ENCODE results near the gene BRAT1.

Gene BRAT1

GRCh38 chr7:2558629-2559282 lies 3.4 kb upstream of the BRAT1 start, which contains the start of gene IQCE:
Gene IQCE, plus strand, starts transcription at chr7:2558979. Its CDS starts 203 bp downstream, at chr7:2559182.
- Histone ChIP-seq H3K4me1 (ENCODE audit: low read length) (peaks cover 17% of the 10 kb centered on the region), H3K27ac (ENCODE audit: low read length) (peak within 1 kb of the TSS; percentile 70; the same call in 1 of the 2 replicates), H3F3A (ENCODE audit: insufficient read depth, low read length) (peaks cover 15% of the 10 kb centered on the region; the same call in 1 of the 2 replicates), H3K79me2 (ENCODE audit: low read length) (peaks cover 36% of the 10 kb centered on the region), H3K27me3 (replicated peaks; ENCODE audit: insufficient read depth, low read length) (no peaks in the 10 kb centered on the region), H4K20me1 (ENCODE audit: insufficient read depth, low read length) (no peaks in the 10 kb centered on the region), H2AFZ (ENCODE audit: low read length) (peak within 1 kb of the TSS; percentile 97), H3K9ac (ENCODE audit: low read length) (peak within 1 kb of the TSS; percentile 69), H3K9me2 (replicated peaks; ENCODE audit: insufficient read depth, low read length) (no peaks in the 10 kb centered on the region), H3K4me2 (ENCODE audit: low read depth, low read length) (peak within 1 kb of the TSS; percentile 92), H3K4me3 (ENCODE audit: low read length) (peak within 1 kb of the TSS; percentile 99), H3K9me3 (replicated peaks; ENCODE audit: insufficient read depth, low read length) (no peaks in the 10 kb centered on the region), H3K36me3 (replicated peaks; ENCODE audit: insufficient read depth, low read length) (no peaks in the 10 kb centered on the region)
- TF ChIP-seq EZH2 (optimal IDR thresholded peaks at IDR 0.05; ENCODE audit: low read depth, low read length) (no peak), EZH2phosphoT487 (IDR thresholded peaks at IDR 0.05; ENCODE audit: low read length) (no peak)
- TF ChIP-seq, protein P1, sequence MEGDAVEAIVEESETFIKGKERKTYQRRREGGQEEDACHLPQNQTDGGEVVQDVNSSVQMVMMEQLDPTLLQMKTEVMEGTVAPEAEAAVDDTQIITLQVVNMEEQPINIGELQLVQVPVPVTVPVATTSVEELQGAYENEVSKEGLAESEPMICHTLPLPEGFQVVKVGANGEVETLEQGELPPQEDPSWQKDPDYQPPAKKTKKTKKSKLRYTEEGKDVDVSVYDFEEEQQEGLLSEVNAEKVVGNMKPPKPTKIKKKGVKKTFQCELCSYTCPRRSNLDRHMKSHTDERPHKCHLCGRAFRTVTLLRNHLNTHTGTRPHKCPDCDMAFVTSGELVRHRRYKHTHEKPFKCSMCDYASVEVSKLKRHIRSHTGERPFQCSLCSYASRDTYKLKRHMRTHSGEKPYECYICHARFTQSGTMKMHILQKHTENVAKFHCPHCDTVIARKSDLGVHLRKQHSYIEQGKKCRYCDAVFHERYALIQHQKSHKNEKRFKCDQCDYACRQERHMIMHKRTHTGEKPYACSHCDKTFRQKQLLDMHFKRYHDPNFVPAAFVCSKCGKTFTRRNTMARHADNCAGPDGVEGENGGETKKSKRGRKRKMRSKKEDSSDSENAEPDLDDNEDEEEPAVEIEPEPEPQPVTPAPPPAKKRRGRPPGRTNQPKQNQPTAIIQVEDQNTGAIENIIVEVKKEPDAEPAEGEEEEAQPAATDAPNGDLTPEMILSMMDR (IDR thresholded peaks at IDR 0.05; ENCODE audit: low read length): no peak
- peak; percentile 94 for DNase-seq

GRCh38 chr7:2554661-2555111 lies 638 bp downstream of the BRAT1 start:
- H3K4me3 ChIP-seq (ENCODE audit: low read length): peak overlapping the region; percentile 86
- DNase-seq: no peak
- no peaks in the 10 kb centered on the region for H3K9me3 ChIP-seq (replicated peaks; ENCODE audit: insufficient read depth, low read length)
- TF ChIP-seq, protein P1 (IDR thresholded peaks at IDR 0.05; ENCODE audit: low read length): no peak
- no peak for TF ChIP-seq EZH2 (optimal IDR thresholded peaks at IDR 0.05; ENCODE audit: low read depth, low read length)
- TF ChIP-seq EZH2phosphoT487 (IDR thresholded peaks at IDR 0.05; ENCODE audit: low read length): no peak
- H2AFZ ChIP-seq (ENCODE audit: low read length): peak overlapping the region; percentile 98; the same call in 1 of the 2 replicates
- H3K9ac ChIP-seq (ENCODE audit: low read length): peak overlapping the region; percentile 100
- H3K27ac ChIP-seq (ENCODE audit: low read length): no peak overlapping the region
- no peaks in the 10 kb centered on the region for H4K20me1 ChIP-seq (ENCODE audit: insufficient read depth, low read length)
- H3K79me2 ChIP-seq (ENCODE audit: low read length): peaks cover 29% of the 10 kb centered on the region
- H3F3A ChIP-seq (ENCODE audit: insufficient read depth, low read length): peaks cover 10% of the 10 kb centered on the region; the same call in 1 of the 2 replicates
- peak overlapping the region; percentile 81 for H3K4me2 ChIP-seq (ENCODE audit: low read depth, low read length)
- H3K27me3 ChIP-seq (replicated peaks; ENCODE audit: insufficient read depth, low read length): no peaks in the 10 kb centered on the region
- H3K9me2 ChIP-seq (replicated peaks; ENCODE audit: insufficient read depth, low read length): no peaks in the 10 kb centered on the region
- peaks cover 11% of the 10 kb centered on the region; the same call in 1 of the 2 replicates for H3K4me1 ChIP-seq (ENCODE audit: low read length)
- H3K36me3 ChIP-seq (replicated peaks; ENCODE audit: insufficient read depth, low read length): no peaks in the 10 kb centered on the region

GRCh38 chr7:2553831-2554581 lies 1.3 kb downstream of the BRAT1 start:
- DNase-seq: no peak
- Histone ChIP-seq H3K9ac (ENCODE audit: low read length) (peak overlapping the region; percentile 100; the same call in 1 of the 2 replicates), H3K27ac (ENCODE audit: low read length) (no peak overlapping the region)

More at GRCh38 chr7:2553831-2554581, 1.3 kb downstream of the BRAT1 start:
- peak overlapping the region; percentile 81 for H3K4me2 ChIP-seq (ENCODE audit: low read depth, low read length)
- H3K4me3 ChIP-seq (ENCODE audit: low read length): peak overlapping the region; percentile 86
- peaks cover 10% of the 10 kb centered on the region; the same call in 1 of the 2 replicates for H3K4me1 ChIP-seq (ENCODE audit: low read length)
- H3K27me3 ChIP-seq (replicated peaks; ENCODE audit: insufficient read depth, low read length): no peaks in the 10 kb centered on the region
- H2AFZ ChIP-seq (ENCODE audit: low read length): no peak overlapping the region
- H3K36me3 ChIP-seq (replicated peaks; ENCODE audit: insufficient read depth, low read length): no peaks in the 10 kb centered on the region
- peaks cover 6% of the 10 kb centered on the region; the same call in 1 of the 2 replicates for H3F3A ChIP-seq (ENCODE audit: insufficient read depth, low read length)
- H4K20me1 ChIP-seq (ENCODE audit: insufficient read depth, low read length): no peaks in the 10 kb centered on the region
- TF ChIP-seq, protein P1 (IDR thresholded peaks at IDR 0.05; ENCODE audit: low read length): no peak
- TF ChIP-seq EZH2 (optimal IDR thresholded peaks at IDR 0.05; ENCODE audit: low read depth, low read length) (no peak), EZH2phosphoT487 (IDR thresholded peaks at IDR 0.05; ENCODE audit: low read length) (no peak)
- H3K9me2 ChIP-seq (replicated peaks; ENCODE audit: insufficient read depth, low read length): no peaks in the 10 kb centered on the region
- H3K79me2 ChIP-seq (ENCODE audit: low read length): peaks cover 24% of the 10 kb centered on the region
- H3K9me3 ChIP-seq (replicated peaks; ENCODE audit: insufficient read depth, low read length): no peaks in the 10 kb centered on the region
